ENCODE data around the gene CTNNA2.

Gene CTNNA2

DNA sequence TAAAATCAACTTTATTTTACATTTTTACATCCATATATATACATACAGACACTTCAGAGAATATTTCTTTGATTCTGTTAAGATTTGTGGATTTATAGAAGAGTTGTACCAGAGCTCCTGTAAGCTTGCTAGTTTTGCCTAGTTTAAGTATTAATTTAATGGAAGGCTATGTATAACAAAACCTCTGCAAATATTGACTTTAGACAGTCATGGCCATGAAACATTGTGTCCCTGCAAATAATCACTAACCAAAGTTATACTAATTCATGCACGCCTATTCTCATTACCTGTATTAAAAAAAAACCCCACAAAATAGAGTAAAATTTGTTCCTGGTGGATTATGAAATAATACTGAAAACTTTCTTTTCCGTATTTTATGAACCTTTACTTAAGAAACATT is 379.3 kb downstream of the CTNNA2 start:
- no peak overlapping the region for H3K9ac ChIP-seq (ENCODE audit: low read length)
- no peak overlapping the region for H2AK5ac ChIP-seq (ENCODE audit: low read length, severe bottlenecking)
- H3K27ac ChIP-seq (ENCODE audit: low read length, poor library complexity, severe bottlenecking), result no peak overlapping the region
- no peak overlapping the region for H4K91ac ChIP-seq (ENCODE audit: low read length)
- WGBS, result no CpG with 5 or more reads among the region's 2 CpGs
- H2BK12ac ChIP-seq (ENCODE audit: low read length in 2 of 2), result no peak overlapping the region
- no peak overlapping the region for H2AFZ ChIP-seq (ENCODE audit: low read depth, low read length)
- no peak overlapping the region for H3K4me2 ChIP-seq (ENCODE audit: low read length, poor library complexity, severe bottlenecking)
- no peaks in the 10 kb centered on the region for H3K36me3 ChIP-seq (ENCODE audit: control insufficient read depth in 1 of 2, insufficient read depth in 2 of 2, low read depth in 1 of 2, low read length in 2 of 2)
- no peaks in the 10 kb centered on the region for H3K4me1 ChIP-seq (ENCODE audit: control insufficient read depth, insufficient read depth, low read depth, low read length)
- no peak overlapping the region for H3K23ac ChIP-seq (ENCODE audit: low read length in 2 of 2)
- no peak overlapping the region for H3K14ac ChIP-seq (ENCODE audit: low read length in 2 of 2)
- no peaks in the 10 kb centered on the region for H3K79me1 ChIP-seq (replicated peaks; ENCODE audit: low read length, poor library complexity, severe bottlenecking)
- no peak overlapping the region for H2BK15ac ChIP-seq (ENCODE audit: low read depth, poor library complexity, severe bottlenecking)
- no peak overlapping the region for H2BK5ac ChIP-seq (ENCODE audit: low read depth, low read length, poor library complexity, severe bottlenecking)
- H4K8ac ChIP-seq (ENCODE audit: low read length), result no peak overlapping the region
- no peaks in the 10 kb centered on the region for H3K9me3 ChIP-seq (ENCODE audit: control insufficient read depth, low read length)
- peaks cover 0 to 7% of the 10 kb centered on the region in 2 experiments for H3K27me3 ChIP-seq (ENCODE audit: control insufficient read depth in 1 of 2, insufficient read depth in 1 of 2, low read length in 2 of 2)
- no peak overlapping the region for H3K4ac ChIP-seq (ENCODE audit: low read depth in 1 of 2, low read length in 2 of 2)
- no peak overlapping the region for H2BK120ac ChIP-seq (ENCODE audit: low read depth, low read length)
- H3K4me3 ChIP-seq (ENCODE audit: insufficient read depth in 1 of 2, low read depth in 1 of 2, low read length in 2 of 2), result no peak overlapping the region
- DNase-seq, result no peak
- H3K18ac ChIP-seq (ENCODE audit: low read depth in 1 of 2, low read length in 2 of 2), result no peak overlapping the region

DNA sequence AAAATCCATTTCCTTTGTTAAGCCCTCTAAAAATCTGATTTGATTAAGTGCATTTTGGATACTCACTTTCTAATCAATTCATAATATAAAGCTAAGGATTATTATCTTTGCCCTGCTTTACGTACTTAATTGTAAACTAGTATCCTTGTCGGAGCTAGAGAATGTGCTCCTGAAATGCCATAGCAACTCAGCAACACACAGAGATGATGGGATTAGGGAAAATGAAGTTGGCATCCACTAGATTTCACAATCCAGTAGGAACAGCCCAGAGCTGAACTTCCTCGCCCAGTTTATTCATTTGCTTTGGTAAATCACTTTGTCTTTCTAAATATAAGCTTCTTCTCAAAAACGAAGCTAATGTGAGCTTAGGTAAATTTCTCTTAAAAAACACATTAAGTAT is 386.3 kb downstream of the CTNNA2 start:
- Histone ChIP-seq H3K18ac (ENCODE audit: low read depth in 1 of 2, low read length in 2 of 2) (no peak overlapping the region), H3K14ac (ENCODE audit: low read length in 2 of 2) (no peak overlapping the region), H2BK5ac (ENCODE audit: low read depth, low read length, poor library complexity, severe bottlenecking) (no peak overlapping the region), H3K79me1 (replicated peaks; ENCODE audit: low read length, poor library complexity, severe bottlenecking) (no peaks in the 10 kb centered on the region), H3K27me3 (ENCODE audit: control insufficient read depth in 1 of 2, insufficient read depth in 1 of 2, low read length in 2 of 2) (no peaks in the 10 kb centered on the region), H3K4me3 (ENCODE audit: insufficient read depth in 1 of 2, low read depth in 1 of 2, low read length in 2 of 2) (no peak overlapping the region), H3K36me3 (ENCODE audit: control insufficient read depth in 1 of 2, insufficient read depth in 2 of 2, low read depth in 1 of 2, low read length in 2 of 2) (no peaks in the 10 kb centered on the region), H3K27ac (ENCODE audit: low read length, poor library complexity, severe bottlenecking) (no peak overlapping the region), H3K4me2 (ENCODE audit: low read length, poor library complexity, severe bottlenecking) (no peak overlapping the region), H3K23ac (ENCODE audit: low read length in 2 of 2) (no peak overlapping the region), H3K4ac (ENCODE audit: low read depth in 1 of 2, low read length in 2 of 2) (no peak overlapping the region), H3K9me3 (ENCODE audit: control insufficient read depth, low read length) (no peaks in the 10 kb centered on the region), H2BK120ac (ENCODE audit: low read depth, low read length) (no peak overlapping the region), H4K91ac (ENCODE audit: low read length) (no peak overlapping the region), H2AFZ (ENCODE audit: low read depth, low read length) (no peak overlapping the region), H3K9ac (ENCODE audit: low read length) (no peak overlapping the region), H2BK15ac (ENCODE audit: low read depth, poor library complexity, severe bottlenecking) (no peak overlapping the region), H2BK12ac (ENCODE audit: low read length in 2 of 2) (no peak overlapping the region), H3K4me1 (ENCODE audit: control insufficient read depth, insufficient read depth, low read depth, low read length) (no peaks in the 10 kb centered on the region), H2AK5ac (ENCODE audit: low read length, severe bottlenecking) (no peak overlapping the region), H4K8ac (ENCODE audit: low read length) (no peak overlapping the region)
- WGBS, result 88% methylated on average over 2 of the region's 4 CpGs
- DNase-seq, result no peak

GRCh38 chr2:79901161-79901560 is 388.3 kb downstream of the CTNNA2 start:
- H2BK120ac ChIP-seq (ENCODE audit: low read depth, low read length), result no peak overlapping the region
- no peaks in the 10 kb centered on the region for H3K36me3 ChIP-seq (ENCODE audit: control insufficient read depth in 1 of 2, insufficient read depth in 2 of 2, low read depth in 1 of 2, low read length in 2 of 2)
- H3K4me2 ChIP-seq (ENCODE audit: low read length, poor library complexity, severe bottlenecking), result no peak overlapping the region
- no peaks in the 10 kb centered on the region for H3K79me1 ChIP-seq (replicated peaks; ENCODE audit: low read length, poor library complexity, severe bottlenecking)
- H3K4me3 ChIP-seq (ENCODE audit: insufficient read depth in 1 of 2, low read depth in 1 of 2, low read length in 2 of 2), result no peak overlapping the region
- DNase-seq, result no peak
- no peaks in the 10 kb centered on the region for H3K27me3 ChIP-seq (ENCODE audit: control insufficient read depth in 1 of 2, insufficient read depth in 1 of 2, low read length in 2 of 2)
- no peak overlapping the region for H2BK12ac ChIP-seq (ENCODE audit: low read length in 2 of 2)
- no peak overlapping the region for H4K91ac ChIP-seq (ENCODE audit: low read length)
- H2BK15ac ChIP-seq (ENCODE audit: low read depth, poor library complexity, severe bottlenecking), result no peak overlapping the region
- no peak overlapping the region for H2BK5ac ChIP-seq (ENCODE audit: low read depth, low read length, poor library complexity, severe bottlenecking)
- no peak overlapping the region for H3K18ac ChIP-seq (ENCODE audit: low read depth in 1 of 2, low read length in 2 of 2)
- no peak overlapping the region for H3K4ac ChIP-seq (ENCODE audit: low read depth in 1 of 2, low read length in 2 of 2)
- no peak overlapping the region for H2AK5ac ChIP-seq (ENCODE audit: low read length, severe bottlenecking)
- H3K14ac ChIP-seq (ENCODE audit: low read length in 2 of 2), result no peak overlapping the region
- no peak overlapping the region for H3K9ac ChIP-seq (ENCODE audit: low read length)
- H4K8ac ChIP-seq (ENCODE audit: low read length), result no peak overlapping the region
- no peaks in the 10 kb centered on the region for H3K4me1 ChIP-seq (ENCODE audit: control insufficient read depth, insufficient read depth, low read depth, low read length)
- H3K9me3 ChIP-seq (ENCODE audit: control insufficient read depth, low read length), result no peaks in the 10 kb centered on the region
- H3K27ac ChIP-seq (ENCODE audit: low read length, poor library complexity, severe bottlenecking), result no peak overlapping the region
- no peak overlapping the region for H2AFZ ChIP-seq (ENCODE audit: low read depth, low read length)
- no peak overlapping the region for H3K23ac ChIP-seq (ENCODE audit: low read length in 2 of 2)

GRCh38 chr2:79903222-79904000 is 390.6 kb downstream of the CTNNA2 start:
- Histone ChIP-seq H3K27me3 (ENCODE audit: control insufficient read depth in 1 of 2, insufficient read depth in 1 of 2, low read length in 2 of 2) (no peaks in the 10 kb centered on the region), H3K14ac (ENCODE audit: low read length in 2 of 2) (no peak overlapping the region), H2BK12ac (ENCODE audit: low read length in 2 of 2) (no peak overlapping the region), H3K4me2 (ENCODE audit: low read length, poor library complexity, severe bottlenecking) (no peak overlapping the region), H3K23ac (ENCODE audit: low read length in 2 of 2) (no peak overlapping the region), H4K8ac (ENCODE audit: low read length) (no peak overlapping the region), H4K91ac (ENCODE audit: low read length) (no peak overlapping the region), H3K9me3 (ENCODE audit: control insufficient read depth, low read length) (no peaks in the 10 kb centered on the region), H2BK120ac (ENCODE audit: low read depth, low read length) (no peak overlapping the region), H3K9ac (ENCODE audit: low read length) (no peak overlapping the region), H3K4ac (ENCODE audit: low read depth in 1 of 2, low read length in 2 of 2) (no peak overlapping the region), H3K18ac (ENCODE audit: low read depth in 1 of 2, low read length in 2 of 2) (no peak overlapping the region), H3K36me3 (ENCODE audit: control insufficient read depth in 1 of 2, insufficient read depth in 2 of 2, low read depth in 1 of 2, low read length in 2 of 2) (no peaks in the 10 kb centered on the region), H2AFZ (ENCODE audit: low read depth, low read length) (no peak overlapping the region), H3K4me1 (ENCODE audit: control insufficient read depth, insufficient read depth, low read depth, low read length) (no peaks in the 10 kb centered on the region), H3K79me1 (replicated peaks; ENCODE audit: low read length, poor library complexity, severe bottlenecking) (no peaks in the 10 kb centered on the region), H2BK15ac (ENCODE audit: low read depth, poor library complexity, severe bottlenecking) (no peak overlapping the region), H2BK5ac (ENCODE audit: low read depth, low read length, poor library complexity, severe bottlenecking) (no peak overlapping the region), H3K4me3 (ENCODE audit: insufficient read depth in 1 of 2, low read depth in 1 of 2, low read length in 2 of 2) (no peak overlapping the region), H2AK5ac (ENCODE audit: low read length, severe bottlenecking) (no peak overlapping the region), H3K27ac (ENCODE audit: low read length, poor library complexity, severe bottlenecking) (no peak overlapping the region)
- no peak for DNase-seq
- WGBS, result 65% methylated on average over 4 of the region's 5 CpGs
